Activated CD4-positive, CD25-positive, alpha-beta regulatory T cell treated with anti-CD3 and anti-CD28 coated beads, Interleukin-2, amount 50 U/mL, for 72 hours (primary cell): ENCODE data around the gene VGF.

Source experiments
- DNase-seq: peaks from one replicate; pipeline ENCODE4 v3.0.0; 2021

The VGF gene

DNA sequence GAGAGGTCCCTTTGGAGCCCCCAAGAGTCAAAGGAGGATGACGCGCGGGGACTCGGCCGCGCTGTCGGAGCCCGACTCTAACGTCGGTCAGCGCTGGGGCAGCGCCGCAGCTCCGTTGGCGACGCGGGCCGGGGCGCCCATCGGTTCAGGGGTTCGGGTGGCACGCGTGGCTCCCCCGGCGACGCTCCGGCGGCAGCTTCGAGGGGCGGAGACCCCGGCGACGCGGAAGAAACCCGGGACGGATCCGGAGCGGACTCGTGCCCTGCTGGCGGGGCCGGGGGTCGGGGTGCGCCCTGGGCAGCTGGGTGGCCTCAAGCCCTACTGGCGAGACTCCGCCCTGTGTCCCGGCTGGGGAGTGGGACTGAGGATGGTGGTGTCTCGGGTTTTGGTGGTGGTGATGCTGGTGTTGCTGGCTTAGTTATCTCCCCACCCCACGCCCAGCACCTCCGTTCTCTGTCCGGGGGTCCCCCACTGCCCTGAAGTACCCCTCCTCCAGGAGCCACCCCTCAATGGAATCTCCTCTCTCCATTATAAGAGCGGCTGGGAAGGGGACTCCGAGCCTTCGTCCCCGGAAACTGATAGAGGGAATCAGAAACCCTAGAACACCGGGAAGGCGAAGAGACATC is 14.9 kb upstream of the VGF start, which contains the start of gene NAT16:
NAT16 (minus strand) TSS at position 164 of the 626 bp plus-strand sequence. CDS start 5,486 bp downstream, outside the sequence.
- DNase-seq, result no peak

DNA sequence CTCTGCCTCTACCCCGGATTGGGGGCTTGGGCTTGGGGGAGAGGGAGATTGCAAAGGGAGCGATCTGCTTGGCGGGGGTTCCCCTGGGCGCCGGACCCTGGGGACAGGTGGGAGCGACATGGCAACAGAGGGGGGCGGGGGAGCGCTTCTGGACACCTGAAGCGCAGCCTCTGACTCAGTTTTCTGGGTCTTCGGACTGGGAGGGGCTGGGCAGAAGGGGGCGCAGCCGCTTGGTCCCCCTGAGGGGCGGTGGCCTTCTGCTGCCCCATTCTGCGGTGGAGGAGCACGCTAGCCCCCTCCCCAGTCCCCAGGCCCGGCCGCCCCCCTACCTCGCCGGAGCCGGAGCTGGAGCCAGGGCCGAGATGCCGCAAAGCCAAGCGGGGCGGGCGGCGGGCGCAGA is 14.3 kb upstream of the VGF start:
- DNase-seq, result no peak

DNA sequence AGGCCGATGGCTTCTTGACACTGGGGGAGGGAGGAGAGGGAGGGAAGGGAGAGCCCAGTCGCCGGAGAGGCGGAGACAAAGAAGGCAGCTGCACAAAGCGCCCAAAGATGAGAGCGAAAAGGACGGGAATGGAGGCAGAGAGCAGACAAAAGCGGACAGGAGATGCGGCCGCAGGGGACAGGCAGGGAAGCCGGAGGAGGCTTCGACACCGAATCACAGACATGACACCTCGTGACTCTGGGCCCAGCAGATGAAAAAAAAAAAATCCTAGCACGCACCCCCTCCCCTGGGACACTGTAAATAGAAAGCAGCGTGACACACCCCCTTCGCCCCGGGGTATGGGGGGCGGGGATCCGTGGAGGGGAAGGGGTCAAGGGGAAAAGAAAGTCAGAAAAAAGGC is 13.7 kb upstream of the VGF start:
- no peak for DNase-seq

DNA sequence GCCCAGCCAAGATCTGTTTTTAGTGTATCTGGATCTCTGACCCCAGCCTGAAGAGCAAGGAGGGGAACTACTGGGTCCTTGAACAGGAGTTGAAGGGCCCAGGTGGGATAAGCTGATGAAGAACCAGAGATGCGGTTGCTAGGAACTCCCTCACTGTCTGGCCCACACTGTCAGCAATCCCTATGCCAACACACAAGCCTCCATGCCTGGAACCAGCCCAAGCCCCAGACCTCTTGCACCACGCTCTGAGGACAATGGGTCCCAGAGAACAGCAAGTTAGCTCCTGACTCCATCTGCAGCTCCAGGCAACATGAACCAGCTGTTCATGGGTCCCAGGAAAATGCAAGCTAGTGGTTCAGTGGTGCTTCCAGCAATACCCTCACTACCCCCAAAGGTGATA is 12.3 kb upstream of the VGF start:
- DNase-seq, result no peak

DNA sequence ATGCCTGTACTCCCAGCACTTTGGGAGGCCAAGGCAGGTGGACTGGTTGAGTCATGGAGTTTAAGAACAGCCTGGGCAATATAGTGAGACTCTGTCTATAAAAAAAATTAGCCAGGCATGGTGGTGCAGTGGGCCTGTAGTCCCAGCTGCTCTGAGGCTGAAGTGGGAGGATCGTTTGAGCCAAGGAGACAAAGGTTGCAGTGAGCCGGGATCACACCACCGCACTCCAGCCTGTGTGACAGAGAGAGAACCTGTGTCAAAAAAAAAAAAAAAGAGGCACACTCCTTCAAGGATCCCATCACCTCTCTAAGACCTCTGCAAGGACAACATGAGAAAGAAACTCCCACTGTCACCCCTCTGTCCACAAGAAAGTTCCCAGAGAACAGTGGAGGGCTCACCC is 10.3 kb upstream of the VGF start:
- no peak for DNase-seq

DNA sequence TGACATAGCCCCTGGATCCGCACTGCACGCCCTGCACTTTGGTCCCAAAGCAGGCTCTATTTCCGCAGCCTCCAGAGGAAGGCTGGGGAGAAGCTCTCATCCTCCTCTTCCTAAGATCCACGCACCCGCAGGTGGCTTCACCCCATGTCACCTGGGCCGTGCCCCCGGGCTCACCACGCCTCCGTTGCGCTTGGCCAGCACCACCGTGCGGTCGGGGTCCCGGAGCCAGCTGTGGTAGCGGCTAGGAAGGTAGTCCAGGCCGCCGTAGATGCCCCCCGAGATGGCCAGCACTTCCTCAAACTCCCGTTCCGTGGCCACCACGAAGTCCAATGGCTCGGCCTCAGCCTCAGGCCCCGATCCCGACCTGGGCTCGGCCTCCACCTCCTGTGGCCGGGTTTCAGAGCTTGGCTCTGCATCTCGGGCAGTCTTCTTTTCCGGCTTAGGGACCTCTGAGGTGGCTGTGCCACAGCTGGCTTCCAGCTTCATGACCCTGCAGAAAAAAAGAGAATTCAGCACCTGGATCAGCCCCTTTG is 9.0 kb upstream of the VGF start:
- no peak for DNase-seq

DNA sequence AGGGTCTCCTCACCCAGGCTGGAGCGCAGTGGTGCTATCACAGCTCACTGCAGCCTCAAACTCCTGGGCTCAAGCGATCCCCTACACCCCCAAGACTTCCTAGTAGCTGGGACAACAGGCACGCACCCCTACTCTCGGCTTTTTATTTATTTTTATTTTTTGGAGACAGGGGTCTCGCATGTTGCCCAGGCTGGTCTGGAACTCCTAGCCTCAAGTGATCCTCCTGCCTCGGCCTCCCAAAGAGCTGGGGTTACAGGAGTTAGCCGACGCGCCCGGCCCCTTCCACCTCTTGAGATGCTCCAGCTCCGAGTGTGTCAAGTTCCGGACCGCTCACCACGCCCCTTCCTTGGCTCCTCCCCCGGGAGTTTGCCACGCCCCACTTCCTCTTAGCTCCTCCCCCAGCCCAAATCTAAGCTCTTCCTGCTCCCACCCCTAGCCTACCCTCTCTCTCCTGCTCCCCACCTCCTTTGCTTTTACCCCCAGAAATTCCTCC is 8.4 kb upstream of the VGF start:
- peak; percentile 71 for DNase-seq

DNA sequence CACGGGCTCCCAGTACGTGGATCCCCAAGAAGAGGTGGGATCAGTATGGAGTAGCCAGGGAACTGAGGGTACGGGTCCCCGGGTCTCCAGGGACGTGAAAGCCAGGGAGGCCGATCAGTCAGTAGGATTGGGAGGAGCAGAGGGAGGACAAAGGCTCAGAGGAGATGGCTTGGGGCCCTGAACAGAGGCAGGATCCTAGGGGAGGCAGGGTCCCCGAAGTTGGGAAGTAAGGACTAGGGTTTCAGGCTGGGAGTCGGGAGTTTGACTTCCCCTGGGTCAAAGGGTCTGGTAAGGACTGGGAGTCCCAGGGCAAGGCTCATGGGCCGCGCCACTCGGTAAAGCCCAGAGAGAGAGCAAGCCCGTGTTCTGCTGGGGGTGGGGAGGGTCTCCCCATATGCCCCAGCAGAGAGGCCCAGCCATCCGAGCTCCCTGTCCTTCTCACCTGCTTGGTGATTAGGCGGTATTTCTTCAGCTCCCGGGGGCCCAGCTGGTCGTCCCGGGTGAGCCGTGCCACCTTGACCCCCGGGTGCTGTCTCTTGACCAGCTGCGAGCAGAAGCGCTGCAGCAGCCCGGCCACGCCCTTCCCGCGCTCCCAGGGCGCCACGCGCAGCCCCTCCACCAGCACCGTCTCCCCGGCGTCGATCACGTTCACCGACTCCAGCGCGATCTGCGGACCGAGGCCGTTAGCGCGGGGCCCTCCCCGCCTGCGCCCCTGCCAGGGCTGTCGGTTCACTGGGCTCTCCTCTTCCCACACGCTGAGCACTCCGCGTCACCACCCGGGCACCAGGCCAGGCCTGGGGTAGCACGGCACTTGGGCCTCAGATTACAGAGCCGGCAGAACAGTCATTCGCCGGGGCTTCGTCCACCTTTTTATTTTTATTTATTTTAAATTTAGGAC is 7.7 kb upstream of the VGF start:
- DNase-seq, result no peak

DNA sequence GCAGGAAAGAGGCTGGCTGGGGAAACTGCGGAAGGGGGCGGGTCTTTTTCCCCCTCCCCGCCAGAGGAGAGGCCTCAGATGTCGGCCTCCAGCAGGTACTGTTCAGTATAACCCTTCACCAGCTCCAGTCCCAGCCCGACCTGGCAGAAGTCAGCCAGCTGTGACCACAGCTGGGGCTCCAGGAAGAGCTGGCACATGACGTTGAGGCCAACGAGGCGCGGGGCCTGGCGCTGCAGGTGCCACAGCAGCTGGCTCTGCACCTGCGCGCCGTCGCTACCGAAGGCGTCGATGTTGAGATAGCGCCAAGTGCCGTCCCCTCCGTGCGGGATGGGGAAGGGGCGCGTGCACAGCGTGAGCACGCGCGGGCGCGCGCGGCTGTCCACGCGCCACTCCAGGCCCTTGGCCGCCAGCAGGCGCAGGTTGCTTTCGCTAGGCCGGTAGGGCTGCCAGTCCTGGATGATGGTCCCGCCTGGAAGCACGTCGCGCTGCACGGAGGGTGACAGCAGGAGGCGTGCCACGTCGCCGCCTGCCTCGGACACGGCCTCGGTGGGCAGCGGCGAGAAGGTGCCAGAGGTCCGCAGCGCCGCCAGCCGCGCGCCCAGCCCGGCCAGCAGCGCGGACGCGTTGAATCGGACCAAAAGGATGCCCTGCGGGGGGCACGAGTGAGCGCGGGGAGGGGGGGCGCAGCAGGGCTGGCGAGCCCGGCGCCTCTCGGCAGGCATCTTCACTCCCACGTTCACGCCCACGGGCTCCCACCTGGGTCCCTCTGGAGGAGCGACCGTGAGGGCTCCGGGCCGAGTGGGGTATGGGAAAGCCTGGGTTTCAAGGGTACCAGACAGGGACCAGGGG is 6.9 kb upstream of the VGF start:
- DNase-seq, result no peak

DNA sequence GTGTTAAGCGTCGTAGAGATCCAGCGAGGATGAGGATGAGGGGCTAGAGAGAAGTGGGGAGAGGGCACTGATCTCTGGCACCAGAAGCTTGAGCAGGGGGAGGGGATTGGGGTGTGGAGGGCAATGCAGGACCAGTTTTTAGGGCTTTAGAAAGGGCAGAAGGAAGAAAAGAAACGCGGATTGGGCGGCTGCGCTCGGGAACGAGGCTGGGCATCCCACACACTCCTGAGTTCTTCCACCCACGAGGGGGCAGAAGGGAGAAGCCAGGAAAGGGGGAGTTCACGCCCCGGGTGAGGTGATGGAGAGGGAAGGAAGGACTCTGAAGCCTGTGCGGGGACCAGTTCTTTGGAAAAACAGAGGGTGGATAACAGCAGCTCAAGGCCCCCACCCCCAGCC is 6.1 kb upstream of the VGF start:
- DNase-seq, result no peak

DNA sequence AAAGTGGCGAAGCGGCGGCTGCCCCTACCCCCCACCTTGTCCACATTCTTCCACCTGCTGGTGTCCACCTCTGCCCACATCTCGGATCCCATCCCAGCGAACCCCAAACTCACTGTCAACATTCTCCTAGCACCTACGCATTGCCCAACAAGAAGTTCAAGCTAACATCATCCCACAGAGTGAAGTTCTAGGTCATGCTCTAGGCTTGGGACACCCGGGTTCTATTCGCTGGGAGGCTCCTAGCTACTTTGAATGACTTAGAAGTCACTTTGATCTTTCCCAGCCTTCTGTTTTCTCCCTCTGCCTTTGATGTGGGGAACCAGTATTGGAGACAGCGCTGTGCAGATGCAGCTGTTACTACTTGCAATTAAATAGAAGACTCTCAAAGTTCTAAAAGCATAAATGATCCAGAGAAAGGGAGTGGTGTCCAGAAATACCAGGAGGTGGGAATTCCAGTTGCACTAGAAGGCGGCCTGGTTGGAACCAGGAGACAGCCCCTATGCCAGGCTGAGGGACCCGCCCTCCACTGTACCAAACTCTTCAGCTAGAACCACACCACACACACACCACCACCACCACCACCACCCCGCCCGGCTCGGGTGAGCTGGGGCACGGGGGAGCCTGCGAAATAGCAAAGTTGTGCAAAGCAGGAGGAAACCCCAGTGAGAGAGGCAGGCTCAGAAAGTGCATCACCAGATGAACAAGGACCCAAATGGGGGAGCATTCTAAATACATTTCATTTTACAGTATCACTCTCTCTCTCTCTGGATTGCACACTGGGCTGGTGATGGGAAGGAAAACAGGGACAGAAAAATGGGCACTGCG is 5.5 kb upstream of the VGF start:
- no peak for DNase-seq

DNA sequence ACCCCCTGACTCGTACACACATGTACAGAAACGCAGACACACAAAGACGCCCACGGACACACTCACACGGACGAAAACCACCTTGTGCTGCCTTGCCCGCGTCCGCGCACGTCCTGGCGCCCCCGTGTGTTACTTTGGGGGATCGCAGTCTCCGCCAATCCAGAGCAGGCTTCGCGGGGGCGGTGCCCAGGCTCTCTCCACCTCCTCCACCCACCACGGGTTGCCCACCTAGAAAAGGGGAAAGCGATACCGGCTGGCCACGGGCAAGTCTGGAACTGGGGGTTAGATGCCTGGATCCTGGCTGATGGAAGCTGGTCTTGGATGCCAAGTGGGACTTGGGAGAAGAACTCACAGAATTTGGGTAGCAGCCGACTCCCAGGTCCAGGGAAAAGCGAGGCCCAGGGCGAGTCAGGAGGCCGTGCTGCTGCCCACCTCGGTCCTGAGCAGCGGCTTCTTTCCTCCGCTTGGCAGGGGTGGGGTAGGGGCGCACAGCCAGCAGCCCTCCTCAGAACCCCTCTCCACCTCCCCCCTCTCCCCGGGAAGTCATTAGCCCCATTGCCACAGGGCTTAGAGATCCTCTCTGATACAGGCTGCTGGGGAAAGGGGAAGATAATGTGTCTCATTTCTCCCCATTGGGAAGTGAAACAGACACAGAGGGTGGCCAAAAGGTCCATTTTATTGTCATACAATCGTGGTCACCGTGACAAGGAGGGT is 4.6 kb upstream of the VGF start:
- peak; percentile 87 for DNase-seq

DNA sequence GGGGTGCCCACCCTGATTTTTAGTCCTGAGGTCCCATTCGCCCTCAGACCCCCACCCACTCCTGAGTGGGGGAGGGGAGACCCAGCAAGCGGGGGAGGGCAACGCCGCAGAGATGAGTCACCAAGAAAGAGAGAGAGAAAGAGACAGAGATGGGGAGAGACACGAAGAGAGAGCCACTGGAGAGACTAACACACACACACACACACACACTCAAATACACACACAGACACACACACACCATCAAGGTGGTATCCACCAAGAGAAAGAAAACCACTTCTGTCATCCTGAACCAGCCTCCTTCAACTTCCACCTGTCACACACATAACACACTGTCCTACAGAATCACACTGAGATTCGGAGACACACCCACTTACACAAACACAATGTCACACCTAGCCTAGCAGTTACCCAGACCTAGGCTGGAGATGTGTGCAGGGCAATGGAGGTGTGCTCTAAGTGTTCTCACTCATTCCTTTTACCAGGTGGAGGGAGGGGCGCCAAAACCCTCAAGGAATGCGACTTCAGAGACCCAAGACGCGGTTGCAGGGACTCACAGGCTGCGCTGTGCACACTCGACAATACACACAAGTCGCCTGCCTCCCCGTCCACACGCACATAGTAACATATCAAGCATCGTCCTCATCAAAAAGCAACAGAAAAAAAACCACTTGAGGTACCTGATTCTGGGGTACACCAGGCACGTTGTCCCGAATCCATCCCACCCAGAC is 3.9 kb upstream of the VGF start:
- no peak for DNase-seq

DNA sequence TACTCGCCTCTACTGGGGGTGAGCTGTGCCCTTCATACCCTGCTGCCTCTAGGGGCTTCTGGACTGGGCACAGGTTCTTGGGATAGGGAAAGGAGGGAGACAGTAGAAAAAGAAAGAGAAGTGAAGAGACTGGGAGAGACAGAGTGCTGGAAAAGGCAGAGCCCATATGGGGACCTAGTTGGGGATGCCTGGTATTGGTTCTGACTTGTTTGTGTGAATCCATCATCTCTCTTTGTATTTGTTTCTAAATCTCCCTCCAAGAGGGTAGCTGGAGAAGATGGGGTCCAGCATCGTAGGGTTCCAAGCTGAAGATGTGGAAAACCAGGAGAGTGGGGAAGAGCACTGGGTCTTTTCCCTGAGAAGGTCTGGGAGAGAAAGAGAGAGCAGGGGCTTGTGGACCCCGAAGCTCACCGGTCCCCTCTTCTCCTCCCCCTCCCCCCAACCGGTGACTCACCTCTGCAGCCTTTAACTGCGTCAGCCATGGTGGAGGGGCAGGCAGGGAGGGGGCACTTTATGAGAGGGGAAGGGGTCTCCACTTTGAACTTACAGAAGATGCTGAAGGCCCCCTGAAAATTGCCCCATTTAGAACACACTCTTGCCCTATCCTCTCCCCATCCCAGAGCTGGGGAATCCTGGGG is 3.2 kb upstream of the VGF start:
- DNase-seq, result no peak

DNA sequence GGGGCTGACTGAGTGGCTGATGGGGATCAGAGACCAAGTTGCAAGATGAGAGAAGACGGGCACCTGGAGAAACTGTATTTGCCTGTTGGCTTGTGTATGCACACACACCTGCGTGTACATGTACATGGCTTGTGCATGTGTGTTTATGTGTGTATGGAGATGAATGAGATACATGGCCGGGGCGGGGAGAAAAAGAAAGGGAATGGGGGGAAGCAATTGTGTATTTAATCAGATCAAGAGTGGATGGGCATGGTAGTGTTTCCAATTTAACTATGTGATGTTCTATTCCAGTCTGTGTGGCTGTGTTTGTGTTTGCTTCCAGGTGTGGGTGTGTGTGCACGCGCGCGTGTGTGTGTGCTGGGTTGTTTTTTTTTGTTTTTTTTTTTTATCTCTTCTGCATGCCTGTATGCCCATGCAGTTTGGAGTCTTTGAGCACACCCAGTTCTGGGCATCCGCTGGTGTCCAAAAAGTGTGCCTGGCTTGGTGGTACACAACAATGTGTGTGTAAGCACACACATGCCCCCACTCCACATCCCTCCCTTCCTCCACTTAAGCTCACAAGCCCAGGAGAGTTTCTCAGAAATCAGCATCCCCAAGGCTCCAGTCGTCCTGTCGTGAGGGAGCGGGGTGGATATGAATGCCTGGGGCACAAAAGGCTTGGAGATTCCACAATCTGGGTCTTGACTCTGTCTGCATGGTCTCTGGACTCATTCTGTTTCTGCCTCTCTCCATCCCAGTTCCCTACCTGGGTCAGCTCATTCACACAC is 2.5 kb upstream of the VGF start:
- no peak for DNase-seq

DNA sequence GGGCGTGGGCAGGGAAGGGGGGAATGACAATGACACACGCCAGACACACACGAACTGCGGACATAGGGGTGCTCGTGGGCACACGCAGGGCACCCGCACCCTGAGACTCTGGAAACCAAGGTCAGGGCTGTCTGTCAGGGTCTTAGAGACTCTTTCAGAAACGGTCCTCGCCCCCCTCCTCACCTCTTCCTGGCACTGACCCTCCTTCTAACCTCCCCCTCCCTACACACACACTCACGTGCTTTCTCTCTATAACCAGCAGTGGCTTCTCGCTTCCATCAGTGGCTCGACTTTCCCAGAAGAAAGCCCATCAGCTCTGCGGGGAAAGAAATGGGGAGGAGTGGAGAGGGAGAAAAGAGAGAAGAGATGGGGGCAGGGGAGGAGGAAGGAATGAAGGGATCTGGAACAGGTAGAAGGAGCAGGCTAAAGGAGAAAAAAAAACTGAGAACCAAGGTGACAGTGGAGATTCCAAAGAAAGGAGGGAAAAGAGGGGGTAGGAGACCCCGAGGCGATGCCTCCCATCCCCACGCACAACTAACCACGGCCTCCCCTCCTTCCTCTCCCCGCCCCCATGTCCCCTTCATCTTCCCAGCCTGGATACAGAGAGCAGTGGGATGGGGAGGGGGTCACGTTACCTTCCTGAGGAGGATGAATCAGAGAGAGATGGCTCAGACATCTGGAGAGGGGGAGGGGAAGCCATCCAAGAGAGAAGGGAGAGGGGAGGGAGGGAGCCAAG is 1.7 kb upstream of the VGF start:
- no peak for DNase-seq

DNA sequence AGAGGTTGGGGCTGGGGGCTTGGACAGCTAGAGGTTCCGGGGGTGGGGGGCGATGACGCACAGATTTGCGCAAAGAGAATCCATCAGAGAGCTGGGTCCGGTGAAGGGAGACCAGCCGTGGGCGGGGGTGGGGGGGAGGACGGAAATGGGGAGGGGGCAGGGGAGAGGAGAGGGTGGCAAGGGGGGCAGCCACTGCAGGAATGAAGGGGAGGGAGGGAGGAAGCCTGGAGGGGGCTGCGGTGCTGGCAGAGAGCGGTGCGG is 1.2 kb upstream of the VGF start:
- no peak for DNase-seq

DNA sequence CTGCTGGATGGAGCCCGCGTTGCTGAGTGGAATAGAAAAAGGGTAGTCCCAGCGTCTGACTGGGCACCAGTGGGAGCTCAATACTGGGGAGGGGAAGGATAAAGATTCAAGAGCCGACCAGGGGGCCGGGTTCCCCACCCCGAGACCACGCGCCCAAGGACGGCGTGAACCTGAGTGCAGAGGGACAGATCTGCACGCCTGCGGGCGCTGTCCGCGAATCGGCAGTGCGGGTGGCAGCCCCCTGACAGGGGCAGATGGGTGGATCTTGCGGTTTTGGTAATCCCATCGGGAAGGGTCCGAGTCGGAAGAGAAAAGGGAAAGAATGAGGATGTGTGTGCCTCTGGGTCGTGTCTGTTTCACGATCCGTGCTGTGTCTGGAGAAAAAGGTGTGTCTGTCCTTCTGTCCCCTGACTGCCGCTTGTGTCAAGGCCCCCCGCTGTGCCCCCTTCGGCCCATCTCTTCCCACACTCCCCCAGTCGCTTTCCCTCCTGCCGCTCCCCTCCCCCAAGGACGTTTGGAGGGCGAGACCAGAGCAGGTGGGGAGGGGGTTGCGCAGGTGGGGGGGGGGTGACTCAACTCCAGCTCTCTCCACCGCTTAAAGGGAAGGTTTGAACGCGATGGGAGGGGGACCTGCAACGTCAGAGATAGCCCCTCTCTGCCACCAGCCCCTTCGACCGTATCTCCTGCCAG is 734 bp upstream of the VGF start:
- DNase-seq, result no peak
